ENCODE measurements around the gene FSD2. TPM values are rescaled to one million over a fixed set of nuclear protein-coding genes. Genes with fewer than 3 reads are reported as not detected.
"Not testable (repeated sequence)": the region's sequence is repeated elsewhere in the genome, so short reads cannot be mapped to it uniquely, and the experiment has no call there.

The FSD2 gene
- total RNA-seq, 2 experiments from 2014 or later, result not detected

- Mint-ChIP-seq H3K9me3 (no peaks in the 10 kb centered on the region), H3K27me3 (no peaks in the 10 kb centered on the region), H3K36me3 (ENCODE audit: low read depth) (peaks cover 51% of the 10 kb centered on the region), H3K27ac (no peak overlapping the region), H3K4me1 (ENCODE audit: low read depth) (no peaks in the 10 kb centered on the region), H3K4me3 (no peak overlapping the region)
- Histone ChIP-seq H3K9me3 (ENCODE audit: control insufficient read depth in 1 of 2, insufficient read depth in 1 of 2, low read length in 2 of 2) (no peaks in the 10 kb centered on the region), H3K4me1 (ENCODE audit: insufficient read depth, low read length) (no peaks in the 10 kb centered on the region), H3K36me3 (ENCODE audit: insufficient read depth, low read length) (peaks cover 10% of the 10 kb centered on the region), H3K27ac (ENCODE audit: low read depth in 1 of 2, low read length in 2 of 2) (no peak overlapping the region), H3K4me3 (ENCODE audit: low read length) (no peak overlapping the region), H3K27me3 (ENCODE audit: control insufficient read depth in 1 of 2, insufficient read depth in 2 of 2, low read length in 2 of 2) (no peaks in the 10 kb centered on the region)
- POLR2A ChIA-PET, result no interaction called here
- ATAC-seq (ENCODE audit: poor library complexity) (no peak), DNase-seq (no peak)
- CTCF ChIA-PET, result no interaction called here
- intact Hi-C loops (cut with DNase I, micrococcal nuclease), result no loop called here
- TF ChIP-seq CTCF (IDR thresholded peaks at IDR 0.05), result no peak
These were observed 38.6 kb downstream of the FSD2 start for GRCh38 chr15:82767163-82767829.

DNA sequence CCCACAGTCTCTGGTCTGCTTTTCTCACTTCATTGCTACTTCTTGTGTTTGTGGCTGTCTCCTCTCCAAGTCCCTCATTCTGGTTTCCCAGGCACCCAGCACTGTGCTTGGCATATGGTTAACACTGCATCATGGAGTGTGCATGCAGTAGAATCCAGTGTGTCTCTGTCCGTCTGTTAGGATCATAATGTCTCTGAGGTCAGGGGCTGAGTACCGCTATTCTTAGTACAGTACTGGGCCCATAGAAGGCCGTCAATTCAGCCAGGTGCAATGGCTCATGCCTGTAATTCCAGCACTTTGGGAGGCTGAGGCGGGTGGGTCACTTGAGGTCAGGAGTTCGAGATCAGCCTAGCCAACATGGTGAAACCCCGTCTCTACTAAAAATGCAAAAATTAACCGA, 39.7 kb downstream of the FSD2 start:
- H3K36me3 Mint-ChIP-seq (ENCODE audit: low read depth), result peaks cover 53% of the 10 kb centered on the region
- DNase-seq; H3K4me3 Mint-ChIP-seq; ATAC-seq (ENCODE audit: poor library complexity); H3K9me3 Mint-ChIP-seq; H3K27me3 ChIP-seq (ENCODE audit: control insufficient read depth in 1 of 2, insufficient read depth in 2 of 2, low read length in 2 of 2); H3K27ac Mint-ChIP-seq; H3K27ac ChIP-seq (ENCODE audit: low read depth in 1 of 2, low read length in 2 of 2); CTCF ChIA-PET; H3K4me1 Mint-ChIP-seq (ENCODE audit: low read depth); H3K4me1 ChIP-seq (ENCODE audit: insufficient read depth, low read length); H3K9me3 ChIP-seq (ENCODE audit: control insufficient read depth in 1 of 2, insufficient read depth in 1 of 2, low read length in 2 of 2); POLR2A ChIA-PET; H3K27me3 Mint-ChIP-seq; H3K4me3 ChIP-seq (ENCODE audit: low read length); intact Hi-C loops (cut with DNase I, micrococcal nuclease): not testable (repeated sequence)
- H3K36me3 ChIP-seq (ENCODE audit: insufficient read depth, low read length), result peaks cover 13% of the 10 kb centered on the region

GRCh38 chr15:82764740-82765139, 41.1 kb downstream of the FSD2 start:
- DNase-seq (no peak), ATAC-seq (ENCODE audit: poor library complexity) (no peak)
- Histone ChIP-seq H3K4me1 (ENCODE audit: insufficient read depth, low read length) (no peaks in the 10 kb centered on the region), H3K27me3 (ENCODE audit: control insufficient read depth in 1 of 2, insufficient read depth in 2 of 2, low read length in 2 of 2) (no peaks in the 10 kb centered on the region), H3K36me3 (ENCODE audit: insufficient read depth, low read length) (peaks cover 13% of the 10 kb centered on the region), H3K9me3 (ENCODE audit: control insufficient read depth in 1 of 2, insufficient read depth in 1 of 2, low read length in 2 of 2) (no peaks in the 10 kb centered on the region), H3K27ac (ENCODE audit: low read depth in 1 of 2, low read length in 2 of 2) (no peak overlapping the region), H3K4me3 (ENCODE audit: low read length) (no peak overlapping the region)
- Mint-ChIP-seq H3K9me3 (no peaks in the 10 kb centered on the region), H3K27me3 (no peaks in the 10 kb centered on the region), H3K36me3 (ENCODE audit: low read depth) (peaks cover 68% of the 10 kb centered on the region), H3K4me3 (no peak overlapping the region), H3K27ac (no peak overlapping the region), H3K4me1 (ENCODE audit: low read depth) (no peaks in the 10 kb centered on the region)
- intact Hi-C loops (cut with DNase I, micrococcal nuclease), result no loop called here
- no peak for TF ChIP-seq CTCF (IDR thresholded peaks at IDR 0.05)
- ChIA-PET CTCF (no interaction called here), POLR2A (no interaction called here)

DNA sequence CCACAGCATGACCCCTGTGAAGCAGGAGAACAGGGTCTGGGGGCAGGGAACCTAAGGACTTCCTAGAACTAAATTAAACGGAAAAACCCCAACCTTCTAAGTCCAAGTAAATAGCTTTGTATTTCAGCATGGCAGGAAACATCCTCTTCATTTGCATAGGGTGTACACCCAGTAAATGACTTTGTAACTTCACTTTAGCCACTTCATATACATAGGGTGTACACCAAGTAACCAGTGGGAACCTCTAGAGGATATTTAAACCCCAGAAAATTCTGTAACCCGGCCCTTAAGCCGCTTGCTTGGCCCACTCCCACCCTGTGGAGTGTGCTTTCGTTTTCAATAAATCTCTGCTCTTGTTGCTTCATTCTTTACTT, 41.8 kb downstream of the FSD2 start:
- no peaks in the 10 kb centered on the region for H3K9me3 Mint-ChIP-seq
- no peaks in the 10 kb centered on the region for H3K27me3 Mint-ChIP-seq
- Histone ChIP-seq H3K4me1 (ENCODE audit: insufficient read depth, low read length) (no peaks in the 10 kb centered on the region), H3K9me3 (ENCODE audit: control insufficient read depth in 1 of 2, insufficient read depth in 1 of 2, low read length in 2 of 2) (no peaks in the 10 kb centered on the region), H3K27me3 (ENCODE audit: control insufficient read depth in 1 of 2, insufficient read depth in 2 of 2, low read length in 2 of 2) (no peaks in the 10 kb centered on the region), H3K36me3 (ENCODE audit: insufficient read depth, low read length) (peaks cover 15% of the 10 kb centered on the region), H3K27ac (ENCODE audit: low read depth in 1 of 2, low read length in 2 of 2) (no peak overlapping the region), H3K4me3 (ENCODE audit: low read length) (no peak overlapping the region)
- H3K4me3 Mint-ChIP-seq, result no peak overlapping the region
- ATAC-seq (ENCODE audit: poor library complexity) (no peak), DNase-seq (no peak)
- H3K27ac Mint-ChIP-seq, result no peak overlapping the region
- H3K4me1 Mint-ChIP-seq (ENCODE audit: low read depth), result no peaks in the 10 kb centered on the region
- intact Hi-C loops (cut with DNase I, micrococcal nuclease), result no loop called here
- no peak for TF ChIP-seq CTCF (IDR thresholded peaks at IDR 0.05)
- peaks cover 70% of the 10 kb centered on the region for H3K36me3 Mint-ChIP-seq (ENCODE audit: low read depth)
- POLR2A ChIA-PET, result no interaction called here
- CTCF ChIA-PET, result no interaction called here
